ENCODE data around the gene SLC38A9.
"Not testable (repeated sequence)": the region's sequence is repeated elsewhere in the genome, so short reads cannot be mapped to it uniquely, and the experiment has no call there.

The SLC38A9 gene

GRCh38 chr5:55712023-55712859 is at the start of gene SLC38A9:
Gene SLC38A9 (minus strand): TSS chr5:55712324. CDS start chr5:55697958, 14,366 bp downstream.
- DNase-seq = peak; percentile 93

DNA sequence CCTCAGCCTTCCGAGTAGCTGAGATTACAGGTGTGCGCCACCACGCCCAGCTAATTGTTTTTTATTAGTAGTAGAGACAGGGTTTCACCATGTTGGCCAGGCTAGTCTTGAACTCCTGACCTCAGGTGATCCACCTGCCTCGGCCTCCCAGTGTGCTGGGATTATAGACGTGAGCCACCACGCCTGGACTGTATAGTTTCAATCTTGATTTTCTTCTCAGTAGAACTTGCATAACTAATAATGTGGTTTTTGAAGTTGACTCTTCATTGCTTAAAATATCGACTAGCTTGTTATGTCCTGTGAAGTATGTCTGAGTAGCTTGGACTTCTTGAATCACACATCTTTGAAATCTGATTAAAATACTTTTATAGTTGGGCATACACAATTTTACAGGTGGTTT is 49.6 kb upstream of the SLC38A9 start:
- not testable (repeated sequence) for DNase-seq

DNA sequence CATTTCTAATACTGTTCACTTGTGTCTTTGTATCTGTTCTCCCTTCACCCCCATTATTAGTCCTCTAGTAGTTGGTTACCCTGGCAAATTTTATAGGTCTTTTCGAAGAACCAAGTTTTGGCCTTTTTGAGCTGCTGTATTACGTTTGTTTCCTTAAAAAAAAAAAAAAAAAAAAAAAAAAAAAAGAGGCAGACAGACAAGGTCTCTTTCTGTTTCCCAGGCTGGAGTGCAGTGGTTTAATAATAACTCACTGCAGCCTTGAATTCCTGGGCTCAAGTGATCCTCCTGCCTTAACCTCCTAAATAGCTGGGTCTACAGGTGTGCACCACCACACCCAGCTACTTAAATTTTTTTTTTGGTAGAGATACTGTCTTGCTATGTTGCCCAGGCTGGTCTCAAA is 46.6 kb upstream of the SLC38A9 start:
- no peak for DNase-seq

- no peak for DNase-seq
These were observed 46.1 kb upstream of the SLC38A9 start for GRCh38 chr5:55758231-55758630.

DNA sequence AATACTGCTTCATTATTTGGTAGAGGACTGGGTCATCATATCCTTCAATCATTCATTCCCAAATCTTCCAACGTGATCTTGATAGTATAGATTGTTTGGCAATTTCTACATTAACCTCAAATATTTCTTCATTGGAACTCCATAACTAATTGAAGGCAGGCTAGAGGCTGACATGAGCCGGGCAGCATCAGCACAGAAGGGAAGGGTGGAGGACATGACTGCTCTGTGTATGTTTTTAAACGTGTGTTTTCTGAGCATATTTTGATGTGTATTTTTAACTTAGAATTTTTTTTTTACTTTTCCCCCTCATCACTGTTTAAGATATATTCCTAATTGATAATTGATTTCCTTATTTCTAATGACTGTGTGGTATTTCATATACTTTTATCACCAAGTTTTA is 38.4 kb upstream of the SLC38A9 start:
- no peak for DNase-seq

- no peak for DNase-seq
These were observed 37.9 kb upstream of the SLC38A9 start for GRCh38 chr5:55750063-55750462.

DNA sequence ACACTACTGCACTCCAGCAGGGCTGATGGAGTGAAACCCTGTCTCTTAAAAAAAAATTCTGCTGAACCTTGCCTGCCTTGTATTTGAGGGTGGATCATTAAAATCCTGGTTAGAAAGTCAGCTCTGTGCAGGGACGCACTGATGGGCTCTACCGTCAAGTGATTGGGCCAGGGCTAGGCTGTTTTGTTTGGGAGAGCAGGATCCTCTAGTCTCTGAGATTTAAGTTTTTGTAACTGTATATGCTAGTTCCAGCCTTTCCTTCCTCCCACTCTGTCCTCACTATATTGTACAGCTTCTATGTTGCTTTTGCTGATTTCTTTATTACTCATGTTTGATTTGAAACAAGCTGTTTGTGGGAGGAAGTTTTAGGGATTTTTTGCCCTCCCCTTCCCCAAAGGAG is 37.3 kb upstream of the SLC38A9 start:
- DNase-seq = no peak

DNA sequence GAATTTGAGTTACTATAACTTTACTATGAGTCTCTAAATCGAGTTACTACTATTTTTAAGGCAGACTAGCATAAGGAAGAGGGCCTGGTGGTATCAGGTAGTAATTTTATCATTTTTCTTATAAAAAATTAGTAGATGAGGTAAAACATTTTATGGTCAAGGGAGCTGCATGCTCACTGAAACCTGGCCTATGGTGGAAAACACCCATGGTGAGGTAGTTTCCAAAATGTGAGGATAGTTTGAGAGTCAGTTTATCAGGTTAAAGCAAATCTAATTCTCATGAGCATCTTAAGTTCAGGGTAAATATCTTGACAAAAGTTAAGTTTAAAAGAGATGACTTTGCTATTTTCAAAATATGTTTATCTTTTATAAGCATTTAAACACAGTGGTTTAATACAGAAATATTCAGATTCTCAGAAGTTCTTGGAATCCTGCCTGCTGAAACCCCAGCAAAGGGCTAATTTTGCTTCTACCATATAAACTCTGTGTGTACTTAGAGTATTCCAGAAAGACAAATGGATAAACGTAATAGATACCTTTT is 35.7 kb upstream of the SLC38A9 start:
- no peak for DNase-seq

DNA sequence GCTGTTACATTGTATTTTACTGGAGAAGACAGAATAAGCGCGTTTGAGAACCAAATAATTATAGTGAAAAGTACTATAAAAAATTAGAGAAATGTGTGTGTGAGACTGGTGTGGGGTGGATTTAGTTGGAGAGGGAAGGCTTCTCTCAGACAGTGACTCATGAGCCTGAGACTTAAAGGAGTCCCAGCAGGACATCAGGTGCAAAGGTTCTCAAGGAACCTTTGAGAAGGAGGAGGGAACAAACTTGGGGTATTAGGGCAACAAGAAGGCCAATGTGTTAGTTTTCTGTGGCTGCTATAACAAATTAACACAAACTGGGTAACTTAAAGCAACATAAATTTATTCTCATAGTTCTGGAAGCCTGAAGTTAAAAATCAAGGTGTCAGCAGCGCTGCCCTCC is 30.7 kb upstream of the SLC38A9 start:
- DNase-seq = no peak

DNA sequence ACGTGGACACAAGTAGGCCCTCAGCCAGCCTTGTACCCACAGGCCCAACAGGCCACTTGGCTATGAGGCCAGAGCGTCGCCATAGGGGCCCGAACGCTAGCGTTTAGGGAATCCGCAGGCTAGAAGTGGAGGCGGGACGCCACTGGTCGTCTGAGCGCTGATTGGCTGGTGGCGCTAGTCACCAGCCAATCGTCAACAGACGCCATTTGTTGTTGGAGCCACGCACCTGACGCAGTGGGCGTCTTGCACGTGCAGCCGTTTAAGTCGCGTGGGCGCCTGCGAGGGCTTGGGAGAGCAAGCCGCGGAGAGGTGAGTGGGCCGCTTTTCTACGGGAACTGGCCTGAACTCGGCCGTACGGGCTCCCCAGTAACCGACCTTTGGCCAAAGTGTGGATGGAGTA is 25.7 kb upstream of the SLC38A9 start, which contains the start of gene DDX4:
TSS of gene DDX4 (plus strand) at position 269 of the 400 bp plus-strand sequence. CDS start 903 bp downstream, outside the sequence.
- no peak for DNase-seq

GRCh38 chr5:55734658-55735057 is 22.5 kb upstream of the SLC38A9 start:
- no peak for DNase-seq

DNA sequence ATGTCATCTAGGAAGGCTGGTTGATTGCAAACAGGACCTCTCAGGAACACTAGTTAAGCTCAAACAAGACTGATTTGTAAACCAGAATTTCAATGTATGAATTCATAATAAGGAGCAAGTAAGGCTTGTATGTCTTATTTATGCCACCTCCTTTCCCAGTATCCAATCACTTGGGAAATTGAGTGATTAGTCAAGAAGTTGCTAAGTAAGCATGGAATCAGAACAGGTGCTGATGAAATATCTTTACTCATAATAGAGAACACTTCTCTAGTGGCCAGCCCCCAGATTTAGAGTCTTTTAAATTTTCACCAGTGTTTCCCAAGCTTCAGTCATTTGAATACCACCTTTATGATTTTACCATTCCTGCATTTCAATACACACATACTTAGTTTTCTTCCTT is 20.5 kb upstream of the SLC38A9 start:
- DNase-seq = no peak

DNA sequence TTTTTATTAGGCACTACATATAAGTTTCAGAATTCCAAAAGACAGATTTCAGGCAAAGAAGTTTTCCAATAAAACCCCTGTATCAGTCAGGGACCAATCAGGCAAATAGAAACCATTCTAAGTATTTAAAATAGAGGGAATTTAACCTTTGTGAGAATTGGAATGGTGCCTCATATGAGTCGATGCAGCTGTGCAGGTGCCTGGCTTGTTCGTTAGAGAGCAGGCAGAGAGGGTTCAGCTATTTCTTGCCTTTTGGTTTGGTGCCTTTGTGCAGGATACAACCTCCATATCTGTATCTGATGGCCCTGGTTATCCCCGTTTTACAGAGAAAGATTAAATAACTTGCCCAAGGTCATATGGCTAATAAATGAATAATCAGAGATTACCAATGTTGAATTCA is 19.7 kb upstream of the SLC38A9 start:
- no peak for DNase-seq

GRCh38 chr5:55724281-55724680 is 12.2 kb upstream of the SLC38A9 start:
- DNase-seq = no peak

DNA sequence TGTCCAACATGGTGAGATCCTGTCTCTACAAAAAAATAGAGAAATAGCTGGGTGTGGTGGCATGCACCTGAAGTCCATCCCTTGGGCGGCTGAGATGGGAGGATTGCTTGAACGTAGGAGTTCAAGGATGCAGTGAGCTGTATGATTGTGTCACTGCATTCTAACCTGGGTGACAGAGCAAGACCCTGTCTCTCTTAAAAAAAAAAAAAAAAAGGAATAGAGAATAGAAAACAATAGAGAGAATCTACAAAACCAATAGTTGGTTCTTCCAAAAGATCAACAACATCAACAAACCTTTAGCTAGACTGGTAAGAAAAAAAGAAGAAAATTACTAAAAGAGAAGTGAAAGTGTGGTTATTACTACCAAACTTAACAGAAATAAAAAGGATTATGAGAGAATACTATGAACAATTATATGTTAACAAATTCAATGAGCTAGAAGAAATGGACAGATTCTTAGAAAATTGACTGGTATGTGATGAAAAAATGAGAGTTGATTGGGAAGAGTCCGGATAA is 8.1 kb upstream of the SLC38A9 start:
- DNase-seq = no peak

DNA sequence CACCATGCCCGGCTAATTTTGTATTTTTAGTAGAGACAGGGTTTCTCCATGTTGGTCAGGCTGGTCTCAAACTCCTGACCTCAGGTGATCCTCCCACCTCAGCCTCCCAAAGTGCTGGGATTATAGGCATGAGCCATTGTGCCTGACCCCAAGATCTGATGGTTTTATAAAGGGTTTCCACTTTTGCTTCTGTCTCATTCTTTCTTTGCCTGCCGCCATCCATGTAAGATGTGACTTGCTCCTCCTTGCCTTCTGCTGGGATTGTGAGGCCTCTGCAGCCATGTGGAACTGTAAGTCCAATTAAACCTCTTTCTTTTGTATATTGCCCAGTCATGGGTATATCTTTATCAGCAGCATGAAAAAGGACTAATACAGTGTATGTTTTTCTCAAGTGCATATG is 6.9 kb upstream of the SLC38A9 start:
- not testable (repeated sequence) for DNase-seq

- DNase-seq = no peak
These were observed 3.5 kb upstream of the SLC38A9 start for GRCh38 chr5:55715519-55716078.

DNA sequence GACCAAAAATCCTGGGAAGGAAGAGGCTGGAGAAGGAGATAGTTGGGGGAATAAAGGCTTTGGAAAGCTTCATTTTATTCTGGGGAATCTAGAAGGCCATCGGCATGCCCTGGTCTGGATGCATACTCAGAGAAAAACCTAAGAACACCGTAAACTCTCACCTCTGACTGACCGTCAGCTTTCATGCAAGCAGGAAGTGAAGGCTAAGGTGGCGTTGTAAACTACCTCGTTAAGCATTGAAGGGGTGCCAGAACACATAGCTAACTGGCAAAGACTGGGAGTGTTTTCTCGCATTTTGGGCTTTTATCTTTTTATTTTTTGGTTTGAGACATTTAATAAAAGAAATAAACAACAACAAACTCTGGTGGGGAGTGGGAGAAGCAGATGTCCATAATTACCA is 2.6 kb upstream of the SLC38A9 start:
- no peak for DNase-seq

DNA sequence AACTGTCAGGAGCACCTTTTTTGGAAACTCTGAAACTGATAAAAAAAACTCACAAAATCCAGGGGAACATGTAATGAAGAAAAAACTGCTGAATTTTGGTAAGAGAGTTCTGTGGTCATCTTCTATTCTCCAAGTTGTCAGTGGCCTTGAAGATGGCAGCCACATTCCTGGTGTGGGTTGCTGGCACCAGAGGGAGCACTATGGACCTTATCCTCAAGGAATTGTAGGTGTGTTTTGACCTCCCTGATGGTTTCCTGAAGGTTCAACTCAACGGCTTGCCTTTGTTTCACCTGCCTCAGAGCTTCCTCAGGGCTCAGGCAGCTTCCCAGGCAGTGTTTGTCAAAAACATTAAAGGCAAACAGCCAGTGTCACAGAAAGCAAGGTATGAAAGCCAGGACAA is 2.2 kb upstream of the SLC38A9 start:
- no peak for DNase-seq

- DNase-seq = no peak
These were observed 1.7 kb upstream of the SLC38A9 start for GRCh38 chr5:55713871-55714270.

GRCh38 chr5:55711507-55712022 is 559 bp downstream of the SLC38A9 start:
- DNase-seq = peak; percentile 3

DNA sequence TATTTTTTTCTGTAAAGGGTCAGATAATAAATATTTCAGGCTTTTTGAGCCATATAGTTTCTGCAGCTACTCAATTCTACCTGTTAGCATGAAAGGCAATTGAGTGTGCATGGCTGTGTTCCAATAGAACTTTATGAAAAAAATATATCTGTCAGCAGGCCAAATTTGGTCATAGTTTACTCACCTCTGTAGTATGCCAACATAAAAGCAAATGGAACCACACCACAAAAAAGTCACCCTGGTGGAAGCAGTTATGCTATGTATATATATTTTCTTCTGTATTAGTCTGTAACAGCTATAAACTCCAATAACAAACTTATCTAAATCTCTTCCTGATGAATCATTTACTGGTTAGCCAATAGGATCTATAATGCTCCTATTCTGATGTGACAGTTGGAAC is 3.4 kb downstream of the SLC38A9 start:
- no peak for DNase-seq

GRCh38 chr5:55706230-55706629 is 5.9 kb downstream of the SLC38A9 start:
- DNase-seq = no peak

Data from CD4-positive, alpha-beta T cell treated with Interleukin-17A for 4 hours (primary cell).